ENCODE results near the gene ZP4. TPM values are rescaled to one million over a fixed set of nuclear protein-coding genes. Genes with fewer than 3 reads are reported as not detected.

The ZP4 gene
- not detected for total RNA-seq
- not detected for total RNA-seq (2013)

- no peak for TF ChIP-seq CTCF (IDR thresholded peaks at IDR 0.05)
- ATAC-seq (no peak), DNase-seq (no peak)
- 82% methylated on average over 2 of the region's 2 CpGs for WGBS (ENCODE audit: insufficient coverage)
- Mint-ChIP-seq H3K36me3 (no peaks in the 10 kb centered on the region), H3K27me3 (ENCODE audit: low read depth in 2 of 2) (no peaks in the 10 kb centered on the region), H3K9me3 (peaks cover 3 to 5% of the 10 kb centered on the region in 2 donors), H3K4me1 (no peaks in the 10 kb centered on the region), H3K27ac (no peak within 1 kb of the TSS), H3K4me3 (no peak within 1 kb of the TSS)
- H3K4me1 ChIP-seq (ENCODE audit: control insufficient read depth, insufficient read depth, low read length), result no peaks in the 10 kb centered on the region
- H3K4me3 ChIP-seq (ENCODE audit: low read length), result no peak within 1 kb of the TSS
- H3K27ac ChIP-seq (ENCODE audit: low read length), result no peak within 1 kb of the TSS
- intact Hi-C loops (cut with micrococcal nuclease), result no loop called here
- no peaks in the 10 kb centered on the region for H3K27me3 ChIP-seq (ENCODE audit: control insufficient read depth, insufficient read depth, low read length)
- H3K36me3 ChIP-seq (ENCODE audit: control insufficient read depth, insufficient read depth, low read length), result no peaks in the 10 kb centered on the region
- H3K9me3 ChIP-seq (ENCODE audit: control insufficient read depth, insufficient read depth, low read length), result no peaks in the 10 kb centered on the region
Observed at GRCh38 chr1:237890822-237891221, at the start of gene ZP4. TSS of gene ZP4 (minus strand) at chr1:237890922. CDS start at chr1:237890635, 287 bp downstream.

GRCh38 chr1:237938553-237938952 is 47.8 kb upstream of the ZP4 start:
- intact Hi-C loops (cut with micrococcal nuclease), result no loop called here
- no peak overlapping the region for H3K4me3 Mint-ChIP-seq

GRCh38 chr1:237938068-237938467 is 47.3 kb upstream of the ZP4 start:
- Histone ChIP-seq H3K27ac (ENCODE audit: low read length) (no peak overlapping the region), H3K4me1 (ENCODE audit: control insufficient read depth, insufficient read depth, low read length) (no peaks in the 10 kb centered on the region), H3K9me3 (ENCODE audit: control insufficient read depth, insufficient read depth, low read length) (peaks cover 4% of the 10 kb centered on the region), H3K27me3 (ENCODE audit: control insufficient read depth, insufficient read depth, low read length) (no peaks in the 10 kb centered on the region), H3K36me3 (ENCODE audit: control insufficient read depth, insufficient read depth, low read length) (no peaks in the 10 kb centered on the region), H3K4me3 (ENCODE audit: low read length) (no peak overlapping the region)
- no peak overlapping the region for H3K27ac Mint-ChIP-seq
- no peaks in the 10 kb centered on the region for H3K36me3 Mint-ChIP-seq
- H3K27me3 Mint-ChIP-seq (ENCODE audit: low read depth in 2 of 2), result no peaks in the 10 kb centered on the region
- no peaks in the 10 kb centered on the region for H3K4me1 Mint-ChIP-seq
- TF ChIP-seq CTCF (IDR thresholded peaks at IDR 0.05), result no peak
- 85% methylated on average over 5 of the region's 5 CpGs for WGBS (ENCODE audit: insufficient coverage)
- intact Hi-C loops (cut with micrococcal nuclease), result no loop called here
- peaks cover 3 to 4% of the 10 kb centered on the region in 2 donors for H3K9me3 Mint-ChIP-seq
- ATAC-seq, result no peak
- no peak for DNase-seq
- no peak overlapping the region for H3K4me3 Mint-ChIP-seq

More at GRCh38 chr1:237938553-237938952, 47.8 kb upstream of the ZP4 start:
- DNase-seq (no peak), ATAC-seq (no peak)
- Histone ChIP-seq H3K4me3 (ENCODE audit: low read length) (no peak overlapping the region), H3K27ac (ENCODE audit: low read length) (no peak overlapping the region), H3K4me1 (ENCODE audit: control insufficient read depth, insufficient read depth, low read length) (no peaks in the 10 kb centered on the region), H3K27me3 (ENCODE audit: control insufficient read depth, insufficient read depth, low read length) (no peaks in the 10 kb centered on the region), H3K36me3 (ENCODE audit: control insufficient read depth, insufficient read depth, low read length) (no peaks in the 10 kb centered on the region), H3K9me3 (ENCODE audit: control insufficient read depth, insufficient read depth, low read length) (peaks cover 4% of the 10 kb centered on the region)
- Mint-ChIP-seq H3K36me3 (no peaks in the 10 kb centered on the region), H3K27me3 (ENCODE audit: low read depth in 2 of 2) (no peaks in the 10 kb centered on the region), H3K27ac (no peak overlapping the region), H3K9me3 (peaks cover 3 to 4% of the 10 kb centered on the region in 2 donors), H3K4me1 (no peaks in the 10 kb centered on the region)
- TF ChIP-seq CTCF (IDR thresholded peaks at IDR 0.05), result no peak
- 92% methylated on average over 8 of the region's 8 CpGs for WGBS (ENCODE audit: insufficient coverage)

GRCh38 chr1:237932816-237933215 is 42.1 kb upstream of the ZP4 start:
- intact Hi-C loops (cut with micrococcal nuclease), result no loop called here
- no peak for TF ChIP-seq CTCF (IDR thresholded peaks at IDR 0.05)
- H3K9me3 ChIP-seq (ENCODE audit: control insufficient read depth, insufficient read depth, low read length), result no peaks in the 10 kb centered on the region
- Mint-ChIP-seq H3K27me3 (ENCODE audit: low read depth in 2 of 2) (no peaks in the 10 kb centered on the region), H3K9me3 (peaks cover 4 to 5% of the 10 kb centered on the region in 2 donors), H3K27ac (no peak overlapping the region), H3K36me3 (no peaks in the 10 kb centered on the region), H3K4me3 (no peak overlapping the region), H3K4me1 (no peaks in the 10 kb centered on the region)
- no peak overlapping the region for H3K4me3 ChIP-seq (ENCODE audit: low read length)
- no peak overlapping the region for H3K27ac ChIP-seq (ENCODE audit: low read length)
- no peaks in the 10 kb centered on the region for H3K27me3 ChIP-seq (ENCODE audit: control insufficient read depth, insufficient read depth, low read length)
- WGBS (ENCODE audit: insufficient coverage), result 96% methylated on average over 3 of the region's 3 CpGs
- H3K36me3 ChIP-seq (ENCODE audit: control insufficient read depth, insufficient read depth, low read length), result no peaks in the 10 kb centered on the region
- no peak for ATAC-seq
- no peak for DNase-seq
- no peaks in the 10 kb centered on the region for H3K4me1 ChIP-seq (ENCODE audit: control insufficient read depth, insufficient read depth, low read length)

Data from natural killer cell (primary cell).